Pancreas (tissue), 10 donors: Measurements from ENCODE around the gene NT5C1B. TPM values are rescaled to one million over a fixed set of nuclear protein-coding genes. Genes with fewer than 3 reads are reported as not detected.
A peak's percentile ranks its signal among the peaks of the same experiment; 100 is the strongest.

Source experiments
- ATAC-seq, 4 donors: fragments of 200-7000 bp; cut with Tn5 transposase; one replicate each; pipeline versions ENCODE4 v1.8.0 to v1.9.1; 2020; ENCODE audit warnings: mild to moderate bottlenecking in 4 of 4, moderate library complexity in 4 of 4
- DNase-seq, 6 donors: peaks; one replicate each; pipeline ENCODE4 v3.0.0-alpha.2; 2020
- FAIRE-seq: peaks from 2 replicates; lab custom pipeline; 2012; peaks lifted over from hg19 to GRCh38; lab: Jason Lieb, UNC
- H3K27ac ChIP-seq, 4 donors: fragments of 200-600 bp; sonication (generic); 1 replicate in 3 of 4; 2 replicates in 1 of 4; pipeline versions ENCODE4 v1.5.0 to v1.8.0; 2020
- H3K27me3 ChIP-seq, 4 donors: fragments of 200-600 bp; one replicate each; pipeline ENCODE4 v1.8.0; 2021
- H3K36me3 ChIP-seq, 3 donors: fragments of 200-600 bp; sonication (generic) in 1 of 3; one replicate each; pipeline versions ENCODE4 v1.5.0 to v1.8.0; 2020 to 2021
- H3K4me1 ChIP-seq, 3 donors: fragments of 200-600 bp; one replicate each; pipeline ENCODE4 v1.8.0; 2021
- H3K4me3 ChIP-seq, 4 donors: fragments of 200-600 bp; sonication (generic) in 2 of 4; one replicate each; pipeline versions ENCODE4 v1.5.0 to v1.8.0; 2020 to 2021
- H3K9me3 ChIP-seq, 4 donors: fragments of 200-600 bp; one replicate each; pipeline ENCODE4 v1.8.0; 2021
- CTCF ChIP-seq, 4 donors: fragments of 200-600 bp; sonication (generic) in 3 of 4; IDR thresholded peaks; one replicate each; pipeline versions ENCODE4 v1.5.0 to v1.8.0; 2021; ENCODE audit warnings: antibody characterized with exemption in 4 of 4
- WGBS, 2 donors: extraction: QIAGEN DNeasy Blood & Tissue Kit; methylation state at CpG; one replicate each; pipeline ENCODE4 v1.1.7; 2013; 5-methylcytosine and 5-hydroxymethylcytosine counted together
- intact Hi-C, 3 donors: fragments of 100-400 bp; cut with DNase I; formaldehyde crosslinking; loops; one replicate each; pipeline versions ENCODE4 v1.11.1 to v1.14.2; 2022
- polyA plus RNA-seq, 2 donors: library from polyadenylated mRNA; stranded (reverse); fragments of 200-250 nt; gene quantifications; one replicate each; pipeline ENCODE4 v1.2.3, GENCODE V29; 2013
- total RNA-seq, 6 donors: library from RNA; stranded (reverse); fragmentation: NEBNext Ultra II Directional in 4 of 6; extraction: Animal tissue kit (Norgen Biotek cat#: 25700) in 4 of 6; gene quantifications; one replicate each; pipeline versions ENCODE4 v1.2.1 to v1.2.4, GENCODE V29; 2021 to 2023
- donor health status: healthy with polysubstance abuse.
- donor health status: DM: no; HTN: no; CAD: no; lungs with moderate emphysema.
- donor health status: DM: no; HTN: no; CAD: no.
- donor health status: control.
- donor health status: control.
- donor health status: Bipolar disorder and iron deficiency.
- donor health status: DM: yes; HTN: yes; CAD: no.
- donor health status: DM: no; HTN: no; CAD: no.
- donor health status: DM: no; HTN: no; CAD: no.
- donor health status: DM: yes; HTN: yes; CAD: no.

The NT5C1B gene
- total and polyA plus RNA-seq, 8 donors, result 0.05 TPM; not detected in 7

GRCh38 chr2:18619091-18619490, 29.7 kb upstream of the NT5C1B start:
- Histone ChIP-seq H3K4me3 (no peak overlapping the region), H3K27me3 (no peaks in the 10 kb centered on the region), H3K27ac (no peak overlapping the region), H3K36me3 (no peaks in the 10 kb centered on the region), H3K4me1 (peaks cover 0 to 13% (median 0%) of the 10 kb centered on the region in 3 donors), H3K9me3 (no peaks in the 10 kb centered on the region)
- 63 to 67% methylated on average over 2 of the region's 2 CpGs for WGBS, 2 donors
- ATAC-seq (no peak), DNase-seq (no peak), FAIRE-seq (no peak)
- TF ChIP-seq CTCF (IDR thresholded peaks at IDR 0.05), result no peak
- intact Hi-C loops, result no loop called here

- ATAC-seq (no peak), FAIRE-seq (no peak), DNase-seq (no peak)
- Histone ChIP-seq H3K27me3 (no peaks in the 10 kb centered on the region), H3K9me3 (no peaks in the 10 kb centered on the region), H3K4me1 (no peaks in the 10 kb centered on the region), H3K36me3 (no peaks in the 10 kb centered on the region), H3K4me3 (no peak overlapping the region), H3K27ac (no peak overlapping the region)
- no peak for TF ChIP-seq CTCF (IDR thresholded peaks at IDR 0.05)
- intact Hi-C loops, result no loop called here
These were observed 24.7 kb upstream of the NT5C1B start for GRCh38 chr2:18614041-18614440.

GRCh38 chr2:18612133-18612532, 22.8 kb upstream of the NT5C1B start:
- no peak for TF ChIP-seq CTCF (IDR thresholded peaks at IDR 0.05)
- Histone ChIP-seq H3K4me1 (no peaks in the 10 kb centered on the region), H3K27ac (no peak overlapping the region), H3K36me3 (no peaks in the 10 kb centered on the region), H3K27me3 (no peaks in the 10 kb centered on the region), H3K4me3 (no peak overlapping the region), H3K9me3 (no peaks in the 10 kb centered on the region)
- no peak for ATAC-seq
- no peak for FAIRE-seq
- WGBS, 2 donors, result 50 to 74% methylated on average over 3 of the region's 3 CpGs
- intact Hi-C loops, result no loop called here
- no peak for DNase-seq

GRCh38 chr2:18611604-18612003, 22.2 kb upstream of the NT5C1B start:
- FAIRE-seq (no peak), DNase-seq (no peak), ATAC-seq (peak in 2 of 4 donors; percentile 18 to 23)
- TF ChIP-seq CTCF (IDR thresholded peaks at IDR 0.05), result no peak
- intact Hi-C loops, result no loop called here
- no peaks in the 10 kb centered on the region for H3K4me1 ChIP-seq
- H3K36me3 ChIP-seq, result no peaks in the 10 kb centered on the region
- H3K27me3 ChIP-seq, result no peaks in the 10 kb centered on the region
- WGBS, 2 donors, result 86 to 94% methylated on average over 1 of the region's 1 CpG
- H3K27ac ChIP-seq, result no peak overlapping the region
- no peaks in the 10 kb centered on the region for H3K9me3 ChIP-seq
- no peak overlapping the region for H3K4me3 ChIP-seq

- TF ChIP-seq CTCF (IDR thresholded peaks at IDR 0.05), result no peak
- intact Hi-C loops, result no loop called here
- H3K4me1 ChIP-seq, result no peaks in the 10 kb centered on the region
- H3K4me3 ChIP-seq, result no peak overlapping the region
- FAIRE-seq (no peak), ATAC-seq (peak in 3 of 4 donors; percentile 14 to 80 (median 68)), DNase-seq (peak in 1 of 6 donors; percentile 3)
- H3K27ac ChIP-seq, result no peak overlapping the region
- no peaks in the 10 kb centered on the region for H3K9me3 ChIP-seq
- H3K36me3 ChIP-seq, result no peaks in the 10 kb centered on the region
- WGBS, 2 donors, result 91% methylated on average over 5 of the region's 5 CpGs
- no peaks in the 10 kb centered on the region for H3K27me3 ChIP-seq
These were observed 21.8 kb upstream of the NT5C1B start for GRCh38 chr2:18611184-18611583.
